GM19238 (cell line): ENCODE results near the gene SPATC1L.
"Not testable (repeated sequence)": the region's sequence is repeated elsewhere in the genome, so short reads cannot be mapped to it uniquely, and the experiment has no call there.

ENCODE experiments used
- DNase-seq: peaks from one replicate; pipeline ENCODE4 v3.0.0; 2011; ENCODE audit warnings: low spot score; ENCODE audit not compliant: insufficient read length

SPATC1L gene

GRCh38 chr21:46200877-46201803 lies 16.9 kb upstream of the SPATC1L start:
- DNase-seq = not testable (repeated sequence)

- no peak for DNase-seq
Observed at GRCh38 chr21:46199436-46200373, 15.4 kb upstream of the SPATC1L start.

GRCh38 chr21:46196733-46197132 lies 12.5 kb upstream of the SPATC1L start:
- no peak for DNase-seq

DNA sequence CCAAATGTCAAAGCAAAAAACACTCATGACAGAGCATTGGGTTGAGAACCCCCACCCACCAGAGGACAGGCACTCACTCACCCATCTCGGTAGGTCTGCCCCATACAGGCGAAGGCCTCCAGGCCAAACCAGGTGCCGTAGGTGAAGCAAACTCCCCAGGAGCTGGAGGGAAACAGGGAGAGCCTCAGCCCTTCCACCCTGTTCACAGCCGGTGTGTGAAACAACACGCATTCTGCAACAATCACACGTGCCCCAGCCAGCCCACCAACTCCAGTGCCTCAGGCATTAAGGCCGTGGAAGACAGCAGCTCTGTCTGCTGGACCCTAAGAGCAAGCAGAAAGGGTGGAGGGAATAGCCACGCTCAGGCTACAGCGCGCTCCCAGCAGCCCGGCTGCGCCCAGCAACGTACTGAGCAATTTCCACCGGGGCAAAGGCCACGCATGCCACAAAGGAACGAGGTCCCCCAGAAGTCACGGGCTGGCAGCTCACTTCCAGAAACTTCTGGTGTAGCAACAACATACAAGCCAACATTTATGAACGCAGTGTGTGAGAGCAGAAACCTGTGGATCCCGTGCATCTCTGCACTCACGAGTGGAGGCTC lies 11.4 kb upstream of the SPATC1L start:
- no peak for DNase-seq

GRCh38 chr21:46194374-46195334 lies 10.4 kb upstream of the SPATC1L start:
- DNase-seq = no peak

DNA sequence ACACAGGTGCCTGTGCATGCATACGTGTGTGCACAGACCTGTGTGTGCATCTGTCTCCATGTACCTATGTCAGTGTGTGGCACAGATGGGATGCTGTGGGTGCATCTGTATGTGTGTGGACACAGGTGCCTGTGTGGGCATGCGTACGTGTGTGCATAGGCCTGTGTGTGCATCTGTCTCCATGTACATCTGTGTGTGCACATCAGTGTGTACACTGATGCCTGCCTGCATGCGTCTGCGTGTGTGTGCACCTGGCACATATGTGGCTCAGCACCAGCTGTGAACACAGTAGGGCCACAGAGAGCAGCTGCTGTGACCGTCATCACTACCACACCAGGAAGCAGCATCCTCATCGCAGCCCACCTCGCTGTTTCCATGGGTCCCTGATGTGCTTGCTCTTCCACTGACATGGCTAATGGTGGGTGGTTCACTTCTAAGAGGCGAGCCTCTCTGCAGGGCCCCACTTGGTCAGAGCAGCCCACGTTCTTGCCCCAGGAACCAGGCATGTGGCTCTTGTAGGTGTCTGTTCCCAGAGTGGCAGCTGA lies 9.6 kb upstream of the SPATC1L start:
- DNase-seq = no peak

GRCh38 chr21:46191686-46192575 lies 7.7 kb upstream of the SPATC1L start:
- DNase-seq = no peak

DNA sequence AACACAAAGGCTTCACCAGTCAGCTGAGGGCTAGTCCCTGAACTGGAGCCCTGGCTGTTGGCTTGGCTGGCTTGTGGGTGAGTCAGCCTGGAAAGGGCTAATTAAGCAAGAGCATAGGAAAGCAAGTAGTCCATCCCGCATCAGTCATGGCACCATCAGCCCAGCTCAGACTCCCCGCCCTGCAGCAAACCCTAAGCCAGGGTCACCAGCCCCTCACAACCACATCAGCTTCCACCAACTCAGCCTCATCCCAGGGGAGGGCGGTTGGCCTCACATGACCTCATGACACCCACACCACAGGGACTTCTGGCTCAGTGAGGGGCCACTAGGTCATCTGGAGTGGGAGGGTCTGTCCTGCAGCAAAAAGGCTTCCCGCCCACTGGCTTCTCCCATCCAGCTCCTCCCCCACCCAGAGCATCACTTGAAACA lies 7.0 kb upstream of the SPATC1L start:
- DNase-seq = no peak

DNA sequence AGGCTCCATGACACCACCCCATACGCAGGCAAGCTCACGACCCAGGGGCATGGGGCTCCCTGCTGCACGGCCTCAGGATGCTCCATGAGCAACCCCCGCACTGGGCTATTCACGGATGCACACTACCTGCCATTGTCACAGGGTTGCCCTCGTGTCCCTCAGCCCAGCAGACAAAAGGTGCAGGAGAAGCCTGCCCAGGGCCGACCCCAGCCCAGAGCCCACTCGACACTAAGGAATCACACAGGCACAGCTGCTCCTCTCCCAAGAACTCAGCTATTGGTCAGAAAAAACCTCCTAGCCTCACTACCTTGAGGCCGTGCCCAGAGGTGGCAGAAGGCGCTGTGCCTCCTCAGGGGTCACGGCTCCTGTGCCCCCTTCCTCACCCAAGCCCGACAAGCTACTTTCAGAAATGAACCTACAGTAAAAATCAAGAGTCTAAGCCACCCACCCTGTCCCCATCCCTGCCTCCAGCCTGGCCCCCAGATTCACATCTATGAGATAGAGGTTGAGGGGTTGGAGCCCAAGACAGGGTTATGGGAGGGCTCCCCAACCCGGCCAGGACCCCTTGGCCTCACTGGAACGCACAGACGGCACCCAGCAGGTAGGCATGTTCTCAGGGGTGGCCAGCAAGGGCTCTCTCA lies 6.4 kb upstream of the SPATC1L start:
- DNase-seq = no peak

- DNase-seq = no peak
Observed at GRCh38 chr21:46189959-46190490, 5.8 kb upstream of the SPATC1L start.

DNA sequence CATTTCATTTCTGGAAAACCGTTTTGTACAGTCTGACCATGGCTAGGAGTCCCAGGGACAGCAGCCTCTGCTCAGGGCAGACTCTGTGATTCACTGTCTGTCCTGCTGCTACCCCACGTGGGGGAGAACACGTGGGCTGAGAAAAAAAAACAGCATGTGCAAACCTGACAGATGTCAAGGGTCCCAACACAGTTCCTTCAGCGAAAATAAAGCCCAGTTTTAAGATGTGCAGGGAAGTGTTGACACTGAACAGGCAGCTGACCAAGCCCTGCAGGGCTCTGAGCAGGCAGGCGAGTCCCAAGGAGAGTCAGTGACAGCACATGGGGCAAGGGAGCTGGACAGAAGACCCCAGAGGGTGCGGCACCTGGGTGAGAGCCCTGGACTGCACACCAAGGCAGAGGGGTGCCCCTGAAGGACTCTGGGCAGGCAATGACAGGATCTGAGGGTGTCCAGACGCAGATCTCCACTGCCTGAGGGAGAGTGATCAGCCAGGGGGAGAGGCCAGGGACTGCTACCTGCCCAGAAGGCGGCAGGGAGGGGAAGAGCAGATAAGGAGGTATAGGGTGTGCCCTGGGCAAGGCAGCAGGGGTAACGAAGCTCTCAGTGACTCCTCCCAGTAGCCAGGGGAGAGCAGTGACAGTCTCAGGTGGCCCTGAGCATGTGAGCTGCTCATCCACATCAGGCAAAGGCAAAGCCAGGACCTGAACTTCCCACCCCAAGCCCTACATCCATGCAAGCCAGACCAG lies 5.1 kb upstream of the SPATC1L start:
- no peak for DNase-seq

- no peak for DNase-seq
Observed at GRCh38 chr21:46188226-46189212, 4.3 kb upstream of the SPATC1L start.

DNA sequence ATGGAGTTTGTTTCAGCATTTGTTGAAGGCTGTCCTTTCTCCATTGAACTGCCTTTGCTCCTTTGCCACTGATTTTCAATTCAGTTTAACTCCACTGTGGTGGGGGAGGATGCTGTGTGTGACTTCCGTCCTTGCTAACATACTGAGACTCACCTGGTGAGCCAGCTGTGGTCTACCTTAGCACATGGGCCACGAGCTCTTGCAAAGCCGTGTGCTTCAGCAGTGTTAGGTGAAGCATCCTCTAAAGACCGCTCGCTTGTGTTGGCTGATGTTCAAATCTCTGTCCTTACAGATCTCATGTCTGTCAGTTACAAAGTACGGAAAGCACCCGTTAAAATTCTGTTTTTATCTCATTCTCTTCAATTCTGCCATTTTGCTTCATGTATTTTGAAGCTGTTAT lies 3.6 kb upstream of the SPATC1L start:
- DNase-seq = no peak

- no peak for DNase-seq
Observed at GRCh38 chr21:46187261-46187660, 3.0 kb upstream of the SPATC1L start.

GRCh38 chr21:46185716-46186115 lies 1.5 kb upstream of the SPATC1L start:
- DNase-seq = no peak
